Embryonic facial prominence (tissue), 1 donor: ENCODE measurements around the gene CHTOP.
"Not testable (repeated sequence)": the region's sequence is repeated elsewhere in the genome, so short reads cannot be mapped to it uniquely, and the experiment has no call there.

Source experiments
- DNase-seq: peaks from one replicate; pipeline ENCODE4 v3.0.0-alpha.2; 2016; ENCODE audit errors: extremely low spot score

The CHTOP gene

GRCh38 chr1:153633754-153634665 is at the start of gene CHTOP:
CHTOP (plus strand) TSS chr1:153634066; CDS start chr1:153636589, 2,523 bp downstream.
- peak; percentile 93 for DNase-seq

GRCh38 chr1:153585006-153585405 is 48.9 kb upstream of the CHTOP start:
- DNase-seq, result no peak

DNA sequence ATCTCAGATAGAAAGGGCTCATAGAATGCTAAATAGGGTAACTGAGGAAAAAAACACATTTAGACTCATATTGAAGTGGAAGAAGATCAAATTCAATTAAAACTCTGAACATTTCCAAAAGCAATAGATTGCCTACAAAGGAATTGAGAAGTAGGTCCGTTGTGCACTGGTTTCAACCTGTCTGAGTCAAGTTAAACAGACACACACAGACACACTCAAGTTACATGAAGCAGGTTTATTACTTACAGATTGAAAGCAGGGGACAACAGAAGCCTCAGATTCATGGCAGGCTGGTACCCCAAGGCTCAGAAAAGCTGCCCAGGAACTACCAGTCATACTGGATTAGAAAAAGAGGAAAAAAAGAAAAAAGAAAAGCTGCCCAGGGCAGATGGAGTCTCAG is 47.5 kb upstream of the CHTOP start:
- no peak for DNase-seq

GRCh38 chr1:153587314-153587713 is 46.6 kb upstream of the CHTOP start:
- no peak for DNase-seq

DNA sequence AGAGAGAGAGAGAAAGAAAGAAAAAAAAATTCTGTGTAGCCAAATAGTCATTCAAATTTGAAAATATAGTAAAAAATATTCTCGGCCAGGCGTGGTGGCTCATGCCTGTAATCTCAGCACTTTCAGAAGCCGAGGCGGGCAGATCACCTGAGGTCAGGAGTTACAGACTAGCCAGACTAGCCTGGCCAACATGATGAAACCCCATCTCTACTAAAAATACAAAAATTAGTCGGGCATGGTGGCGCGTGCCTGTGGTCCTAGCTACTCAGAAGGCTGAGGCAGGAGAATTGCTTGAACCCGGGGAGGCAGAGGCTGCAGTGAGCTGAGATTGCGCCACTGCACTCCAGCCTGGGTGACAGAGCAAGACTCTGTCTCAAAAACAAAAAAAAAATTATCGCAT is 45.8 kb upstream of the CHTOP start:
- not testable (repeated sequence) for DNase-seq

GRCh38 chr1:153588482-153588881 is 45.4 kb upstream of the CHTOP start:
- DNase-seq, result no peak

DNA sequence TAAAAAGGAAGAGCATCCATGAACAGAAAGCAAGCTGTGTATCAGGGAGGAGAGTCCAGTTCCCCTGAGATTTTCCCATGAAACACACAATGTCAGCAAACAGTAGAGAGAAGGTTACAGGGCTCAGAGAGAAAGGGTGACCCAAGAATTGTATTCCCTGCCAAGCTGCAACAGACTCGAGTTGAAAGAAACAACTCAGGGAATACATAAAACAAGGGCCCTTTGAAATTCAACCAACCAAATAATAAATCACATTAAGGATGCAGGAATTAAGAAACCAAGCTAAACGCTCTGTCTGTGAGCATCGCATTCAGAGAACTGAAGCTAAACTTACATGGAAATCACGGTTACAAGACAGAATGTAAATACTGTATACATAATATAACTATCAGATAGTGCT is 41.1 kb upstream of the CHTOP start:
- no peak for DNase-seq

DNA sequence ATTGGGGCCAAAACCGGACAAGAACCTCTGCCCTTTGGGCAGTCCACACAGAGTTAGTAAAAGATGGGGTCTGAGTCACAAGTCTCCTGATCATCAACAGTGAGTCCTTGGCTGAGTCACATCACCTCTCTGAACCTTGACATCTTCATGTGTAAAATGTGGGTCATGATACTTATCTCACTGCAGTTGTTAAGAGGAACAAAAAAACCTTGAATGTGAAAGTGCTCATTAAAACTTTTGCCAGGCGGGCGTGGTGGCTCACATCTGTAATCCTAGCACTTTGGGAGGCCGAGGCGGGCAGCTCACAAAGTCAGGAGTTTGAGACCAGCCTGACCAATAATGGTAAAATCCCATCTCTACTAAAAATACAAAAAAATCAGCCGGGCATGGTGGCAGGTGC is 36.7 kb upstream of the CHTOP start:
- DNase-seq, result no peak

GRCh38 chr1:153598309-153599172 is 35.3 kb upstream of the CHTOP start:
- DNase-seq, result no peak

GRCh38 chr1:153599847-153600246 is 34.0 kb upstream of the CHTOP start:
- DNase-seq, result no peak

- DNase-seq, result no peak
Measured at GRCh38 chr1:153602749-153603148, 31.1 kb upstream of the CHTOP start.

DNA sequence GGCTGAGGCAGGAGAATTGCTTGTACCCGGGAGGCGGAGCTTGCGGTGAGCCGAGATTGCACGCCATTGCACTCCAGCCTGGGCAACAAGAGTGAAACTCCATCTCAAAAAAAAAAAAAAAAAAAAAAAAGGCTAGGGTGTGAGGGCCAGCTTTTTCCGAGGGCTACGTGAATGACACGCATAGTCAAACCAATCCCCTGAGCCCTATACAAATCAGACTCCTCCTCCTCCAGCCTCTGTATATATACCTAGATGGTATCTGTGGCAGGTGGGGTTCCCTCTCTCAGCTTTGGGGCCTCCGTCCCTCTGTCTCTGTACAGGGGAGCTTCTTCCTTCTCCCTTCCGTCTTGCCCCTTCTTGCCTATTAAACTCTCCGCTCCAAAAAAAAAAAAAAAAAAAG is 27.7 kb upstream of the CHTOP start:
- DNase-seq, result no peak

DNA sequence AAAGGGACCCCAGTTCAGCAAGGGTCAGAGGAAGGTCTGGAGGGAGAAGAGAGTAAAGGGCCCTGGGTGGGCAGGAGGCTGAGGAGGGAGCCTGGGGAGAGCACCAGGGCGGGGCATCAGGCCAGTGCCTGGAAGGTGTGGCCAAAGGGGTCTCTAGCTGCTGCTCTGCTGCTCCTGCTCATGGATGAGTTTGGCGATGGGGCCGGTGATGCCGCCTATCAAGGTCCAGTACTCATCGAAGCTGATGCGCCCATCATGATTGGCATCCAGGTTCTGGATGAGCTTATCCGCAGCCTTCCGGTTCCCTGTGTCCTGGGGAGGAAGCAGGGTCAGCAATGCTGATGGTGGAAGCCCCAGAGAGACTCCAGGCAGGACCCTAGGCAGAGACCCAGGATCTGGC is 26.5 kb upstream of the CHTOP start:
- DNase-seq, result no peak

- DNase-seq, result no peak
Measured at GRCh38 chr1:153608089-153608682, 25.7 kb upstream of the CHTOP start.

DNA sequence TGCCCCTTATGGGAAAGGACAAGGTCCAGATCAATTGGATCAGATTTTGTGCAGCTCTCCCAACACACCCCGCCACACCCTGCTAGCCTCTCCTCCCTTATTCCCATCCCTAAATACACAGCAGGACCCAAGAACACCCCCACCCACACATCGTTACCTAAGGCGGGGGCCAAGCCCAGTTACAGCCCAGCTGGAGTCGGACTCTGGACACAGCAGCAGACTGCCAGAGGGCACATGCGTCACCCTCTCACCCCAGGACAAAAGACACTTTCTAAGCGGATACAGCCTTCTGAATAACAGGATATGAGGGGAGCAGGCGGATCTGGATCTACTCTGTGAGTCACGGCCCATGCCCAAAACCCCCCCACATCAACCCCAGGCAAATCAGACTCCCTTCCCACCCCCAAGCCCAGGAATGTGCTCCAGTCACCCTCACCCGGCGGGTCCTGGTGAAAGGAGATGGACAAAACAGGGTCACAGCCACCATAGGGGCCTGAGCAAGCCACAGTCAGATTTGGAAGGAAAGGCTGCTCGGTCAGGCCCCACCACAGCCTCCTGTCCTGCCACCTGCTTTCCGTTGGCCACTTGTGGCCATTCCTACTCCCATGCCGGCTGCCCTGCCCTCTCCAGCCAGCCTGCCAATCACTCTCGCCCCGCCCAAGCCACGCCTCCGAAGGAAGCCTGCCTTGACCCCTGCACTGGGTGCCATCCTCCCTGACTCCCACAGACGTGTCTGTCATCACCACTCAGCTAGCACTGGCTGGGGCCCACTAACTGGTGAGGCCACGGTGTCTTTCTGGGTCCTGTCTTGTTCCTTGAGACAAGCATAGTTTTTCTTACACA is 24.9 kb upstream of the CHTOP start:
- DNase-seq, result no peak

DNA sequence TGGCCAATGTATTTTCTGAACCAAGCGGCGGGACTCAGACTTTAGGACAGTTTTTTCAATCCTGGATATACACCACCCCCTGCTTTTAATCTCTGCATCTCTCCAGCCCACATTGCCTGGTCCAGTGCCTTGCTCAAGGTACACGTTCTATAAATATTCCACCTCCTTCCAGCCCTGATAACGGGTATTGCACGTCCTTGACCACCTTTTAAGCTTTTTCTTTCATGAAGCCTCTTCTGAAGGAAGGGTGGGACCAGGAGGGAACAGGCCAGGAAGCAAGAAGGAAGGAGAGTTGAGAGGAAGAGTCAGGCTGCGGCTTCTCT is 24.3 kb upstream of the CHTOP start:
- DNase-seq, result no peak

DNA sequence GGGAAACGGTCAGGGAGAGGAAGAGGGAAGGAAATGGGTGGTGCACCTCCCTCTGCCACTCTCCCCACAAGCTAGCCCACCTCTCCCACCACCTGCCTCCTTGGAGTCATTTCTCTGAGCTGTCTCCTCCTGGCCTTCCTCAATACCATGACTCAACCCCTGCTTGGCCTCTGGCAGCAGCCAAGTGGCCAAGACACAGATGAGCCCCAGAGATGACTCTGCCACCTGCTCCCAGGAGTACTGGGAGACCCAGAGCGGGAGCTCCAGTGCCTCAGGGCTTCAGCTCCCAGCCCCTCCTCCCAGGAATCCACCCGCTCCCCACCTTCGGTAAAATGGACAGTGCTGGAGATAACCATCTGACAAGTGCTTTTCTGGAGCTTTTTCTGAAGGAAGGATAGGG is 23.5 kb upstream of the CHTOP start:
- DNase-seq, result peak; percentile 4

- peak; percentile 2 for DNase-seq
Measured at GRCh38 chr1:153610811-153611301, 23.0 kb upstream of the CHTOP start.

DNA sequence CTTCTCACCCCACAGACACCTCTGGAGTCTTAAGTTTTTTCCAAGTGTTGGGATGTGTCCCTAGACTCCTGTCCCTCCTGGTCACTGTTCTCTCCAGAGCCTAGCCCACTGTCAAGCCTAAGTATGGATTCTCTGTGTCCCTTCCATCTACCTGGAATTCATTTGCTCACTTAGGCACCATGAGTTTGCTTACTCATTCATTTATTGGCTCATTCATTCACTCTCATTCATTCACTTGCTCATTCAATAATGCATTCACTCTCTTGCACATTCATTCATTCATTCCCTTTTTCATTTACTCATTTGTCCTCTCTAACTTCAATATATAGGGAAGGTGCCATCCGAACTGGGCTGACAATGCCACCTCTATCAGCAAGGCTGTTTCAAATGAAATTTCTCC is 22.5 kb upstream of the CHTOP start:
- DNase-seq, result peak; percentile 3

DNA sequence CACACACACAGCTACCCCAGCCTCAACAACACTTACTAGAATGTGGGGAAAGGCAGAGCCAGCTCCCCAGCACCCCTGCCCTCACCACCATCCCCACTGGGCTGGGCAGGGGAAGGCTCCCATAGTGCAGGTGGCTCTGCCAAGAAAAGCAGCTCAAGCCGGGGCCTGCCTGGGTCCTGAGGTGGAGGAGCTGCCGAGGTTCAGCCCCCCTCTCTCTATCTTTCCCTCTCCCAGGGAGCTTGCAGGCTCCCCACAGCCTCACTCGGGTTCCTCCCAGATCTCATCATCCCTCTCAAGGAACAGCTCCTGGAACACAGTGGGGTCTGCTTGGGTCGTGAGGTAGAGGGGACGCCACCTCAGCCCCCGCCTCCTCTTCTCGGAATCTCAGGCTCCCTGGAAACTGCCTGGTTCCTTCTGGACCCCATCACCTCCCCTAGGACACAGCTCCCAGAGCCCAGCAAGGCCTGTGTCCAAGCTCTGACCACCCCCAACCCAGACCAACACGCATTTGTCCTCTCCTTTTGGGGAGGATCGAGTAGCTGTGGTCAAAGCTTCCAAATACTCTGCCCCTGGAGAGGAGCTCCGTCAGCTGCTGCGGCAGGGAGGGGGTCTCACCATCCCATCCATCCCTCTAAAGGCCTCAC is 21.6 kb upstream of the CHTOP start:
- DNase-seq, result peak; percentile 5
